Vagina (tissue), 2 donors: ENCODE data around the gene SOX18. TPM values are rescaled to one million over a fixed set of nuclear protein-coding genes. Genes with fewer than 3 reads are reported as not detected.

Experiments
- DNase-seq, 2 donors: peaks; one replicate each; pipeline ENCODE4 v3.0.0-alpha.2; 2017; ENCODE audit errors: extremely low spot score in 2 of 2
- H3K27ac ChIP-seq: fragments of 200-600 bp; sonication (generic); one replicate; pipeline ENCODE4 v1.5.1; 2019
- H3K27me3 ChIP-seq: fragments of 200-600 bp; sonication (generic); one replicate; pipeline ENCODE4 v1.5.1; 2019
- H3K36me3 ChIP-seq, 2 donors: fragments of 200-600 bp; sonication (generic); one replicate each; pipeline ENCODE4 v1.5.1; 2017 to 2019
- H3K4me1 ChIP-seq: fragments of 200-600 bp; sonication (generic); one replicate; pipeline ENCODE4 v1.5.1; 2019
- H3K4me3 ChIP-seq, 2 donors: fragments of 200-600 bp; sonication (generic); 1 replicate in 1 of 2; 2 replicates in 1 of 2; pipeline ENCODE4 v1.5.1; 2016 to 2019
- H3K9me3 ChIP-seq: fragments of 200-600 bp; sonication (generic); one replicate; pipeline ENCODE4 v1.5.1; 2019
- CTCF ChIP-seq, 3 experiments: fragments of 450-650 bp in 2 of 3; fragments of 200-600 bp in 1 of 3; sonication (generic) in 1 of 3; IDR thresholded peaks; one replicate each; pipeline ENCODE4 v1.5.1; 2017 to 2019; ENCODE audit warnings: antibody characterized with exemption in 3 of 3, mild to moderate bottlenecking in 2 of 3, moderate library complexity in 2 of 3
- POLR2A ChIP-seq, 2 donors: fragments of 450-650 bp; IDR thresholded peaks; one replicate each; pipeline ENCODE4 v1.6.1; 2017; ENCODE audit warnings: antibody characterized with exemption in 2 of 2, mild to moderate bottlenecking in 2 of 2, moderate library complexity in 2 of 2
- POLR2AphosphoS5 ChIP-seq, 2 donors: sonication (generic); formaldehyde crosslinking; IDR thresholded peaks; one replicate each; pipeline ENCODE4 v1.9.0; 2017; ENCODE audit warnings: antibody characterized with exemption in 2 of 2, mild to moderate bottlenecking in 2 of 2, low read depth in 1 of 2; ENCODE audit not compliant: insufficient read depth in 1 of 2
- intact Hi-C: fragments of 100-400 bp; cut with DNase I; formaldehyde crosslinking; loops from one replicate; pipeline ENCODE4 v1.15.1; 2023
- total RNA-seq: library from RNA; depleted of rRNA; stranded (reverse); fragments of >200 nt; gene quantifications from one replicate; pipeline ENCODE4 v1.2.3, GENCODE V29; 2016

Gene SOX18
- total RNA-seq, 1 donor from 2014 or later, result 57.2 TPM

- H3K9me3 ChIP-seq, result no peaks in the 10 kb centered on the region
- peaks cover 0 to 86% of the 10 kb centered on the region in 2 donors for H3K36me3 ChIP-seq
- H3K4me1 ChIP-seq, result no peaks in the 10 kb centered on the region
- intact Hi-C loops, result no loop called here
- no peak overlapping the region for H3K27ac ChIP-seq
- no peak for TF ChIP-seq CTCF (IDR thresholded peaks at IDR 0.05)
- no peak for TF ChIP-seq POLR2A (IDR thresholded peaks at IDR 0.05)
- TF ChIP-seq POLR2AphosphoS5 (IDR thresholded peaks at IDR 0.05; ENCODE audit: insufficient read depth in 1 of 2, low read depth in 1 of 2), result no peak
- H3K27me3 ChIP-seq, result no peaks in the 10 kb centered on the region
- no peak overlapping the region for H3K4me3 ChIP-seq
- DNase-seq, result no peak
Measured at GRCh38 chr20:64025101-64025825, 24.2 kb downstream of the SOX18 start.

GRCh38 chr20:64024141-64024990, 25.1 kb downstream of the SOX18 start:
- H3K36me3 ChIP-seq, result peaks cover 0 to 86% of the 10 kb centered on the region in 2 donors
- H3K27me3 ChIP-seq, result no peaks in the 10 kb centered on the region
- intact Hi-C loops, result no loop called here
- no peak overlapping the region for H3K27ac ChIP-seq
- no peaks in the 10 kb centered on the region for H3K4me1 ChIP-seq
- no peak overlapping the region for H3K4me3 ChIP-seq
- TF ChIP-seq POLR2AphosphoS5 (IDR thresholded peaks at IDR 0.05; ENCODE audit: insufficient read depth in 1 of 2, low read depth in 1 of 2) (no peak), POLR2A (IDR thresholded peaks at IDR 0.05) (no peak), CTCF (IDR thresholded peaks at IDR 0.05) (no peak)
- no peak for DNase-seq
- no peaks in the 10 kb centered on the region for H3K9me3 ChIP-seq

- intact Hi-C loops, result no loop called here
- TF ChIP-seq CTCF (IDR thresholded peaks at IDR 0.05) (no peak), POLR2AphosphoS5 (IDR thresholded peaks at IDR 0.05; ENCODE audit: insufficient read depth in 1 of 2, low read depth in 1 of 2) (no peak), POLR2A (IDR thresholded peaks at IDR 0.05) (no peak)
- Histone ChIP-seq H3K27me3 (no peaks in the 10 kb centered on the region), H3K27ac (no peak overlapping the region), H3K36me3 (peaks cover 0 to 88% of the 10 kb centered on the region in 2 donors), H3K9me3 (no peaks in the 10 kb centered on the region), H3K4me3 (no peak overlapping the region), H3K4me1 (no peaks in the 10 kb centered on the region)
- DNase-seq, result no peak
Measured at GRCh38 chr20:64023361-64024140, 25.9 kb downstream of the SOX18 start.

- Histone ChIP-seq H3K36me3 (peaks cover 0 to 88% of the 10 kb centered on the region in 2 donors), H3K4me3 (no peak overlapping the region), H3K9me3 (no peaks in the 10 kb centered on the region), H3K27me3 (no peaks in the 10 kb centered on the region), H3K4me1 (no peaks in the 10 kb centered on the region), H3K27ac (no peak overlapping the region)
- TF ChIP-seq POLR2A (IDR thresholded peaks at IDR 0.05), result no peak
- intact Hi-C loops, result no loop called here
- DNase-seq, result no peak
Measured at GRCh38 chr20:64022671-64023360, 26.6 kb downstream of the SOX18 start.
